SJSA1 (cell line): ENCODE results near the gene CD74. TPM values are rescaled to one million over a fixed set of nuclear protein-coding genes. Genes with fewer than 3 reads are reported as not detected.
A peak's percentile ranks its signal among the peaks of the same experiment; 100 is the strongest.

Experiments used
- DNase-seq, 2 experiments: peaks; one replicate each; pipeline ENCODE4 v3.0.0-alpha.2; 2015 to 2020; ENCODE audit warnings: low spot score in 2 of 2, low read depth in 1 of 2
- H3K27ac ChIP-seq: fragments of 250-450 bp; sonication (Bioruptor Pico); 2 replicates; pipeline ENCODE4 v1.5.1; 2020; ENCODE audit warnings: mild to moderate bottlenecking, moderate library complexity
- H3K27me3 ChIP-seq: fragments of 250-450 bp; sonication (Bioruptor Pico); replicated peaks from 2 replicates; pipeline ENCODE4 v1.5.1; 2020; ENCODE audit warnings: mild to moderate bottlenecking, moderate library complexity
- H3K36me3 ChIP-seq: fragments of 250-450 bp; sonication (Bioruptor Pico); 2 replicates; pipeline ENCODE4 v1.5.1; 2020; ENCODE audit warnings: mild to moderate bottlenecking
- H3K4me1 ChIP-seq: fragments of 250-450 bp; sonication (Bioruptor Pico); replicated peaks from 2 replicates; pipeline ENCODE4 v1.6.1; 2021; ENCODE audit warnings: mild to moderate bottlenecking
- H3K4me3 ChIP-seq: fragments of 250-450 bp; sonication (Bioruptor Pico); 2 replicates; pipeline ENCODE4 v1.5.1; 2020; ENCODE audit warnings: mild to moderate bottlenecking
- H3K9me3 ChIP-seq: fragments of 250-450 bp; sonication (Bioruptor Pico); replicated peaks from 2 replicates; pipeline ENCODE4 v1.5.1; 2020; ENCODE audit warnings: mild to moderate bottlenecking
- total RNA-seq: library from RNA; depleted of rRNA; stranded (reverse); fragments of >200 nt; shearing (Covaris generic); gene quantifications from 2 replicates; pipeline ENCODE4 v1.2.3, GENCODE V29; 2014

The CD74 gene
- total RNA-seq, 1 experiment from 2014 or later = not detected

- peak; percentile 86 to 88 for DNase-seq
- Histone ChIP-seq H3K27me3 (no peaks in the 10 kb centered on the region), H3K4me1 (peaks cover 5% of the 10 kb centered on the region), H3K36me3 (no peaks in the 10 kb centered on the region), H3K9me3 (no peaks in the 10 kb centered on the region), H3K27ac (no peak overlapping the region), H3K4me3 (no peak overlapping the region)
Measured at GRCh38 chr5:150409638-150410523, 2.8 kb downstream of the CD74 start.

- H3K9me3 ChIP-seq = no peaks in the 10 kb centered on the region
- DNase-seq = no peak
- no peaks in the 10 kb centered on the region for H3K36me3 ChIP-seq
- H3K27me3 ChIP-seq = no peaks in the 10 kb centered on the region
- no peak overlapping the region for H3K27ac ChIP-seq
- peaks cover 5% of the 10 kb centered on the region for H3K4me1 ChIP-seq
- no peak overlapping the region for H3K4me3 ChIP-seq
Measured at GRCh38 chr5:150408231-150408943, 4.3 kb downstream of the CD74 start.

- no peak overlapping the region for H3K4me3 ChIP-seq
- no peak overlapping the region for H3K27ac ChIP-seq
- peaks cover 11% of the 10 kb centered on the region for H3K36me3 ChIP-seq
- no peaks in the 10 kb centered on the region for H3K9me3 ChIP-seq
- no peak for DNase-seq
- no peaks in the 10 kb centered on the region for H3K27me3 ChIP-seq
- peaks cover 5% of the 10 kb centered on the region for H3K4me1 ChIP-seq
Measured at GRCh38 chr5:150407096-150407720, 5.5 kb downstream of the CD74 start.

GRCh38 chr5:150406723-150407095, 6.0 kb downstream of the CD74 start:
- Histone ChIP-seq H3K27ac (no peak overlapping the region), H3K4me1 (peaks cover 5% of the 10 kb centered on the region), H3K36me3 (peaks cover 13% of the 10 kb centered on the region), H3K27me3 (no peaks in the 10 kb centered on the region), H3K4me3 (no peak overlapping the region), H3K9me3 (no peaks in the 10 kb centered on the region)
- no peak for DNase-seq

- H3K27ac ChIP-seq = no peak overlapping the region
- no peaks in the 10 kb centered on the region for H3K27me3 ChIP-seq
- no peaks in the 10 kb centered on the region for H3K9me3 ChIP-seq
- peaks cover 5% of the 10 kb centered on the region for H3K4me1 ChIP-seq
- no peak overlapping the region for H3K4me3 ChIP-seq
- peaks cover 18% of the 10 kb centered on the region for H3K36me3 ChIP-seq
- no peak for DNase-seq
Measured at GRCh38 chr5:150406103-150406722, 6.5 kb downstream of the CD74 start.

- H3K4me1 ChIP-seq = peaks cover 4% of the 10 kb centered on the region
- DNase-seq = no peak
- H3K9me3 ChIP-seq = no peaks in the 10 kb centered on the region
- peaks cover 29% of the 10 kb centered on the region for H3K36me3 ChIP-seq
- no peak overlapping the region for H3K27ac ChIP-seq
- H3K4me3 ChIP-seq = no peak overlapping the region
- H3K27me3 ChIP-seq = no peaks in the 10 kb centered on the region
Measured at GRCh38 chr5:150404941-150405816, 7.5 kb downstream of the CD74 start.

GRCh38 chr5:150404535-150404934, 8.2 kb downstream of the CD74 start:
- no peak for DNase-seq
- Histone ChIP-seq H3K4me3 (no peak overlapping the region), H3K9me3 (no peaks in the 10 kb centered on the region), H3K27me3 (no peaks in the 10 kb centered on the region), H3K4me1 (no peaks in the 10 kb centered on the region), H3K36me3 (peaks cover 32% of the 10 kb centered on the region), H3K27ac (no peak overlapping the region)

- Histone ChIP-seq H3K9me3 (no peaks in the 10 kb centered on the region), H3K4me1 (no peaks in the 10 kb centered on the region), H3K27me3 (no peaks in the 10 kb centered on the region), H3K4me3 (no peak overlapping the region), H3K36me3 (peaks cover 36% of the 10 kb centered on the region), H3K27ac (no peak overlapping the region)
- DNase-seq = no peak
Measured at GRCh38 chr5:150404121-150404520, 8.6 kb downstream of the CD74 start.

- no peaks in the 10 kb centered on the region for H3K9me3 ChIP-seq
- no peak overlapping the region for H3K4me3 ChIP-seq
- H3K27ac ChIP-seq = no peak overlapping the region
- no peaks in the 10 kb centered on the region for H3K27me3 ChIP-seq
- no peak for DNase-seq
- H3K36me3 ChIP-seq = peaks cover 48% of the 10 kb centered on the region
- no peaks in the 10 kb centered on the region for H3K4me1 ChIP-seq
Measured at GRCh38 chr5:150402901-150403342, 9.8 kb downstream of the CD74 start.

GRCh38 chr5:150402229-150402773, 10.4 kb downstream of the CD74 start:
- DNase-seq = no peak
- Histone ChIP-seq H3K9me3 (no peaks in the 10 kb centered on the region), H3K4me1 (no peaks in the 10 kb centered on the region), H3K36me3 (peaks cover 55% of the 10 kb centered on the region), H3K27me3 (no peaks in the 10 kb centered on the region), H3K4me3 (no peak overlapping the region), H3K27ac (no peak overlapping the region)

- Histone ChIP-seq H3K4me3 (no peak overlapping the region), H3K4me1 (no peaks in the 10 kb centered on the region), H3K27ac (no peak overlapping the region), H3K9me3 (no peaks in the 10 kb centered on the region), H3K36me3 (peaks cover 60% of the 10 kb centered on the region), H3K27me3 (no peaks in the 10 kb centered on the region)
- DNase-seq = no peak
Measured at GRCh38 chr5:150401376-150402228, 11.1 kb downstream of the CD74 start.

GRCh38 chr5:150401076-150401375, 11.7 kb downstream of the CD74 start:
- Histone ChIP-seq H3K4me1 (no peaks in the 10 kb centered on the region), H3K4me3 (no peak overlapping the region), H3K36me3 (peaks cover 66% of the 10 kb centered on the region), H3K27me3 (no peaks in the 10 kb centered on the region), H3K27ac (no peak overlapping the region), H3K9me3 (no peaks in the 10 kb centered on the region)
- DNase-seq = no peak
